Loucy (cell line): Measurements from ENCODE around the gene GIGYF1.

Source experiments
- CTCF ChIP-seq: fragments of 200-600 bp; sonication (generic); conservative IDR thresholded peaks from 2 replicates; pipeline ENCODE4 v1.5.1; 2014; ENCODE audit warnings: mild to moderate bottlenecking, antibody characterized with exemption, low read length
- EZH2phosphoT487 ChIP-seq: fragments of 200-600 bp; IDR thresholded peaks from 2 replicates; pipeline ENCODE4 v1.6.1; 2018; ENCODE audit warnings: antibody characterized with exemption, mild to moderate bottlenecking, moderate library complexity, borderline replicate concordance

GRCh38 chr7:100705753-100706671, 12.0 kb upstream of the GIGYF1 start, which contains the start of gene POP7:
- TF ChIP-seq EZH2phosphoT487 = no peak
- TF ChIP-seq CTCF = no peak
